Suprapubic skin (tissue), 4 donors: ENCODE data around the gene CYB5RL. TPM values are rescaled to one million over a fixed set of nuclear protein-coding genes. Genes with fewer than 3 reads are reported as not detected.

ENCODE experiments used
- DNase-seq, 2 donors: peaks; one replicate each; pipeline ENCODE4 v3.0.0-alpha.2; 2019; ENCODE audit warnings: low spot score in 2 of 2
- H3K27ac ChIP-seq: fragments of 200-600 bp; sonication (generic); one replicate; pipeline ENCODE4 v1.5.1; 2019
- H3K27me3 ChIP-seq: fragments of 200-600 bp; sonication (generic); one replicate; pipeline ENCODE4 v1.5.1; 2019
- H3K36me3 ChIP-seq: fragments of 200-600 bp; sonication (generic); one replicate; pipeline ENCODE4 v1.5.1; 2019
- H3K4me1 ChIP-seq: fragments of 200-600 bp; sonication (generic); one replicate; pipeline ENCODE4 v1.5.1; 2019
- H3K4me3 ChIP-seq: fragments of 200-600 bp; sonication (generic); one replicate; pipeline ENCODE4 v1.5.1; 2019; ENCODE audit warnings: mild to moderate bottlenecking
- H3K9me3 ChIP-seq: fragments of 200-600 bp; sonication (generic); one replicate; pipeline ENCODE4 v1.5.1; 2019
- CTCF ChIP-seq, 2 donors: fragments of 200-600 bp in 1 of 2; fragments of 450-650 bp in 1 of 2; sonication (generic) in 1 of 2; IDR thresholded peaks; one replicate each; pipeline ENCODE4 v1.5.1; 2016 to 2019; ENCODE audit warnings: antibody characterized with exemption in 2 of 2, mild to moderate bottlenecking in 1 of 2, moderate library complexity in 1 of 2
- EP300 ChIP-seq: sonication (generic); formaldehyde crosslinking; IDR thresholded peaks from one replicate; pipeline ENCODE4 v1.6.1; 2017; ENCODE audit warnings: antibody characterized with exemption
- POLR2A ChIP-seq, 2 donors: fragments of 450-650 bp; IDR thresholded peaks; one replicate each; pipeline ENCODE4 v1.6.1; 2017; ENCODE audit warnings: antibody characterized with exemption in 2 of 2, mild to moderate bottlenecking in 2 of 2, moderate library complexity in 2 of 2
- POLR2AphosphoS5 ChIP-seq, 3 donors: sonication (generic); formaldehyde crosslinking; IDR thresholded peaks; one replicate each; pipeline ENCODE4 v1.6.1; 2017; ENCODE audit warnings: antibody characterized with exemption in 3 of 3
- WGBS: methylation state at CpG from one replicate; pipeline ENCODE4 v1.1.5; 2018; 5-methylcytosine and 5-hydroxymethylcytosine counted together
- total RNA-seq, 4 donors: library from RNA; depleted of rRNA; stranded (reverse); fragments of >200 nt; gene quantifications; one replicate each; pipeline ENCODE4 v1.1.0, GENCODE V29; 2016

CYB5RL gene
- 10 to 100 TPM in 1 of 4 donors, 1 to 10 TPM in 3; 5.0 to 12.6 (median 5.4) TPM for total RNA-seq

- Histone ChIP-seq H3K36me3 (peaks cover 13% of the 10 kb centered on the region), H3K4me1 (peaks cover 24% of the 10 kb centered on the region), H3K27me3 (no peaks in the 10 kb centered on the region), H3K27ac (peak within 1 kb of the TSS; percentile 78), H3K9me3 (no peaks in the 10 kb centered on the region), H3K4me3 (peak within 1 kb of the TSS; percentile 76)
- peak; percentile 95 for DNase-seq
- no peak for TF ChIP-seq CTCF (IDR thresholded peaks at IDR 0.05)
- no peak for TF ChIP-seq POLR2A (IDR thresholded peaks at IDR 0.05)
- TF ChIP-seq POLR2AphosphoS5 (IDR thresholded peaks at IDR 0.05) = peak in 1 of 3 donors; percentile 37
- no peak for TF ChIP-seq EP300
- WGBS = 3% methylated on average over 14 of the region's 51 CpGs
Observed at GRCh38 chr1:54199765-54200518, at the start of gene CYB5RL, which contains the start of gene MRPL37. Gene CYB5RL, minus strand, starts transcription at chr1:54200030. Its CDS starts 4,414 bp downstream, at chr1:54195616. Gene MRPL37, plus strand, starts transcription at chr1:54200167. Its CDS starts 77 bp downstream, at chr1:54200244.

DNA sequence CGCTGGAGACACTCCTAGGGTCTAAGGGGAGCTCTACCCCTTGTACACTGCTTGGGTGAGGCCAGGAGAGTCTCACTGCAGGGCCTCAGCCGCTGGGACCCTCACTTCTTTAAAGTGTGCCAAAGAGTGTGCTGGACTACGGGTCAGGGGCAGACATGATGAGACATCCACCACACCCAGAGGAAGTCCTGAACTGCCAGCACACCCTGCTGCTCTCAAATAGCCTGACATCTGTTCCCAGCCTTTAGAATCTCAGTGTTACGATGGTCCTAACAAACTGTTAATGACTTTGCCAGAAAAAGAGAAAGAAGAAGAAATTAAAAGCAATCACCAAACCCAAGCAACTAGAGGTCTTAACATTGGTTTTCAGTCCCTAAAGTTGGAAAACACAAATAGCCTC is 49.1 kb upstream of the CYB5RL start:
- H3K27ac ChIP-seq = peak overlapping the region; percentile 85
- no peak overlapping the region for H3K4me3 ChIP-seq
- 63% methylated on average over 4 of the region's 4 CpGs for WGBS
- H3K27me3 ChIP-seq = no peaks in the 10 kb centered on the region
- peaks cover 25% of the 10 kb centered on the region for H3K4me1 ChIP-seq
- H3K36me3 ChIP-seq = peaks cover 47% of the 10 kb centered on the region
- no peak for DNase-seq
- H3K9me3 ChIP-seq = no peaks in the 10 kb centered on the region
- TF ChIP-seq POLR2AphosphoS5 (IDR thresholded peaks at IDR 0.05) (no peak), POLR2A (IDR thresholded peaks at IDR 0.05) (no peak), CTCF (IDR thresholded peaks at IDR 0.05) (no peak), EP300 (no peak)

DNA sequence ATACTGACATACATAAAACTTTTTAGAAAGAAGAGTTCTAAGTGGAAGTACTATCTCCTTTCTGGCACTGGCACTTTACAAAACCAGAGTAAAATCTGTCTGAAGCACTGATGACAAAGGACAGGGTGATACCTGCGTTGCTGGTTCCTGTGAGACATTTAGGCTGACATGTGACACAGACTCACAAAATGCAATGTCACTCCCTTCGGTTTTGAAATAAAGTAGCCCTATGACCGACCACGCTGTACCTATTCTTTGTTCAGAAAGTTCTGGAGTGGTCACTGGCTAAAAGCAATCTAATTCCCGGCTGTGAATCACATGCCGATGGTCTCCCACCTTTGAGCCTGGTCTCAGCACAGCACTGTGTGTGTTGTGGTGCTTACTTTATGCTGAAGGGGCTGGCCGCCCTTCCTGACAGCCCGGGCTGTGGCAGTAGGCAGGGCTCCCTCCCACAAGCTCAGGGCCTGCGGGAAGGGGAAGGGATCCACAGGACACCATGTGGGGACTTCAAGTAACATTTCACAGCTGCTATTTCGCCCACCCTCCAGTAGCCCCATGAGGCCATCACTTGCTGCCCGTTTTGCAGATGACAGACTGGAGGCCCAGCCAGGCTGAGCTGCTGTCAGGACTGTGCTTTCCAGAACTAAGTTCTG is 48.2 kb upstream of the CYB5RL start:
- H3K4me3 ChIP-seq = no peak overlapping the region
- WGBS = 90% methylated on average over 5 of the region's 11 CpGs
- TF ChIP-seq EP300 (no peak), POLR2A (IDR thresholded peaks at IDR 0.05) (no peak), POLR2AphosphoS5 (IDR thresholded peaks at IDR 0.05) (no peak), CTCF (IDR thresholded peaks at IDR 0.05) (no peak)
- peaks cover 16% of the 10 kb centered on the region for H3K4me1 ChIP-seq
- peaks cover 48% of the 10 kb centered on the region for H3K36me3 ChIP-seq
- H3K9me3 ChIP-seq = no peaks in the 10 kb centered on the region
- no peak for DNase-seq
- no peak overlapping the region for H3K27ac ChIP-seq
- no peaks in the 10 kb centered on the region for H3K27me3 ChIP-seq

DNA sequence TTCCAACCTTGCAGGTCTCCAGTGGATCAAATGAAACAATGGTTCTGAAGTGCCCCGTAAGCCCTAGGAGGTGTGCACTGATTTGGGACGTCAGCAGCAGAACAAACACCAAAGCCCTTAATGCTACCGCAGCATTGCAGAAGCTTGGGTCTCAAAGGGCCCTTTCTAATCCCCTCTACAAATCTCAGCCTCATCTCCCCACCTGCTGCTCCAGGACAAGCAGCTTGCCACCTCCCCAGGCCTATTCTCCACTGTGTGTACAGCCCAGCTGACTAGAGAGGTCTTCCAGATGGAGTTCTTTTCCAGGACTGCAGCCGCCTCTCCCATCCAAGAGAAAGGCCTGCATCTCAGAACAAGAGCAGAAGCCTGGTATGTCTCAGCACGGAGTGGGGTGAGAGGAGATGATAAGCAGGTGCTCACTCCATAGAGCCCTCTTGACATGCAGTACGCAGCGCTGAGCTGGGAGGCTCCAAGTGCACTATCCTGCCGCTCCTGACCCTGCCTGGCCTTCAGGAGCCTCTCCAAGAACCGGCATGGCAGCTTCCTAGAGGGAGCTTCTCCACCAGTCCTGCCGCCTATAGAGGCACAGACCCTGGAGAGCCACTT is 46.4 kb upstream of the CYB5RL start:
- DNase-seq = no peak
- H3K27ac ChIP-seq = no peak overlapping the region
- TF ChIP-seq CTCF (IDR thresholded peaks at IDR 0.05) = no peak
- no peak for TF ChIP-seq POLR2AphosphoS5 (IDR thresholded peaks at IDR 0.05)
- TF ChIP-seq POLR2A (IDR thresholded peaks at IDR 0.05) = no peak
- H3K4me3 ChIP-seq = no peak overlapping the region
- H3K9me3 ChIP-seq = no peaks in the 10 kb centered on the region
- WGBS = 89% methylated on average over 10 of the region's 10 CpGs
- H3K27me3 ChIP-seq = no peaks in the 10 kb centered on the region
- peaks cover 15% of the 10 kb centered on the region for H3K4me1 ChIP-seq
- peaks cover 55% of the 10 kb centered on the region for H3K36me3 ChIP-seq

GRCh38 chr1:54245501-54245900 is 45.7 kb upstream of the CYB5RL start:
- H3K27ac ChIP-seq = no peak overlapping the region
- H3K9me3 ChIP-seq = no peaks in the 10 kb centered on the region
- peaks cover 55% of the 10 kb centered on the region for H3K36me3 ChIP-seq
- H3K4me3 ChIP-seq = no peak overlapping the region
- no peak for DNase-seq
- no peaks in the 10 kb centered on the region for H3K27me3 ChIP-seq
- no peak for TF ChIP-seq CTCF (IDR thresholded peaks at IDR 0.05)
- no peak for TF ChIP-seq POLR2A (IDR thresholded peaks at IDR 0.05)
- TF ChIP-seq POLR2AphosphoS5 (IDR thresholded peaks at IDR 0.05) = no peak
- TF ChIP-seq EP300 = no peak
- H3K4me1 ChIP-seq = peaks cover 9% of the 10 kb centered on the region
- WGBS = no CpG with 5 or more reads among the region's 4 CpGs
